HG03103 (cell line): ENCODE data around the gene ST8SIA1.

Experiments
- ATAC-seq: cut with Tn5 transposase; IDR thresholded peaks from one replicate; pipeline ENCODE4 v1.9.1; 2021; ENCODE audit warnings: low read depth; ENCODE audit not compliant: unreplicated experiment

Gene ST8SIA1

GRCh38 chr12:22248121-22248520 lies 86.4 kb downstream of the ST8SIA1 start:
- ATAC-seq: no peak

GRCh38 chr12:22246217-22246846 lies 88.2 kb downstream of the ST8SIA1 start:
- no peak for ATAC-seq

GRCh38 chr12:22242726-22243125 lies 91.8 kb downstream of the ST8SIA1 start:
- ATAC-seq: no peak

GRCh38 chr12:22238211-22238610 lies 96.3 kb downstream of the ST8SIA1 start:
- ATAC-seq: no peak

- no peak for ATAC-seq
Observed at GRCh38 chr12:22234561-22234960, 99.9 kb downstream of the ST8SIA1 start.

GRCh38 chr12:22231836-22232235 lies 102.7 kb downstream of the ST8SIA1 start:
- ATAC-seq: no peak

- ATAC-seq: no peak
Observed at GRCh38 chr12:22231078-22231477, 103.4 kb downstream of the ST8SIA1 start.

GRCh38 chr12:22230280-22230794 lies 104.2 kb downstream of the ST8SIA1 start:
- ATAC-seq: no peak

GRCh38 chr12:22229652-22230279 lies 104.7 kb downstream of the ST8SIA1 start:
- no peak for ATAC-seq

GRCh38 chr12:22228022-22228875 lies 106.3 kb downstream of the ST8SIA1 start:
- ATAC-seq: no peak

GRCh38 chr12:22223356-22223755 lies 111.2 kb downstream of the ST8SIA1 start:
- ATAC-seq: no peak

- ATAC-seq: no peak
Observed at GRCh38 chr12:22217556-22217955, 117.0 kb downstream of the ST8SIA1 start.

GRCh38 chr12:22215467-22216253 lies 118.8 kb downstream of the ST8SIA1 start:
- ATAC-seq: no peak

- no peak for ATAC-seq
Observed at GRCh38 chr12:22211128-22211527, 123.4 kb downstream of the ST8SIA1 start.

- ATAC-seq: no peak
Observed at GRCh38 chr12:22209422-22209821, 125.1 kb downstream of the ST8SIA1 start.

GRCh38 chr12:22206111-22206728 lies 128.3 kb downstream of the ST8SIA1 start:
- ATAC-seq: no peak

- no peak for ATAC-seq
Observed at GRCh38 chr12:22204391-22204790, 130.1 kb downstream of the ST8SIA1 start.

GRCh38 chr12:22202847-22203246 lies 131.7 kb downstream of the ST8SIA1 start:
- no peak for ATAC-seq

GRCh38 chr12:22201101-22201500 lies 133.4 kb downstream of the ST8SIA1 start:
- ATAC-seq: no peak

GRCh38 chr12:22196236-22196635 lies 138.3 kb downstream of the ST8SIA1 start:
- no peak for ATAC-seq
